Stimulated activated CD8-positive, alpha-beta memory T cell treated with anti-CD3 and anti-CD28 coated beads, Interleukin-7, amount 100 ng/mL, for 48 hours (primary cell): ENCODE measurements around the gene PLCG2.

Experiments used
- DNase-seq, 2 donors: peaks; one replicate each; pipeline ENCODE4 v3.0.0-alpha.2; 2020; ENCODE audit warnings: low read depth in 1 of 2; ENCODE audit errors: extremely low read depth in 1 of 2

Gene PLCG2

GRCh38 chr16:81841722-81842121, 62.6 kb downstream of the PLCG2 start:
- no peak for DNase-seq

GRCh38 chr16:81842564-81843242, 63.6 kb downstream of the PLCG2 start:
- no peak for DNase-seq

- no peak for DNase-seq
Observed at GRCh38 chr16:81843243-81843582, 64.1 kb downstream of the PLCG2 start.

- DNase-seq = no peak
Observed at GRCh38 chr16:81843683-81844082, 64.6 kb downstream of the PLCG2 start.

- DNase-seq = no peak
Observed at GRCh38 chr16:81846105-81846504, 67.0 kb downstream of the PLCG2 start.

GRCh38 chr16:81848306-81848853, 69.3 kb downstream of the PLCG2 start:
- no peak for DNase-seq

- no peak for DNase-seq
Observed at GRCh38 chr16:81850197-81850944, 71.3 kb downstream of the PLCG2 start.

GRCh38 chr16:81852347-81852746, 73.3 kb downstream of the PLCG2 start:
- DNase-seq = no peak

- DNase-seq = no peak
Observed at GRCh38 chr16:81855552-81856153, 76.6 kb downstream of the PLCG2 start.

- DNase-seq = no peak
Observed at GRCh38 chr16:81860287-81861266, 81.5 kb downstream of the PLCG2 start.

- DNase-seq = no peak
Observed at GRCh38 chr16:81861503-81861902, 82.4 kb downstream of the PLCG2 start.

GRCh38 chr16:81861915-81862314, 82.8 kb downstream of the PLCG2 start:
- DNase-seq = no peak

- DNase-seq = no peak
Observed at GRCh38 chr16:81863630-81864352, 84.7 kb downstream of the PLCG2 start.

- no peak for DNase-seq
Observed at GRCh38 chr16:81864646-81865382, 85.7 kb downstream of the PLCG2 start.

GRCh38 chr16:81866820-81867440, 87.8 kb downstream of the PLCG2 start:
- DNase-seq = no peak

GRCh38 chr16:81868057-81868748, 89.1 kb downstream of the PLCG2 start:
- DNase-seq = no peak

- DNase-seq = no peak
Observed at GRCh38 chr16:81869326-81869725, 90.2 kb downstream of the PLCG2 start.

GRCh38 chr16:81873206-81873605, 94.1 kb downstream of the PLCG2 start:
- DNase-seq = no peak
